ENCODE results near the gene OSBPL1A.

Gene OSBPL1A

DNA sequence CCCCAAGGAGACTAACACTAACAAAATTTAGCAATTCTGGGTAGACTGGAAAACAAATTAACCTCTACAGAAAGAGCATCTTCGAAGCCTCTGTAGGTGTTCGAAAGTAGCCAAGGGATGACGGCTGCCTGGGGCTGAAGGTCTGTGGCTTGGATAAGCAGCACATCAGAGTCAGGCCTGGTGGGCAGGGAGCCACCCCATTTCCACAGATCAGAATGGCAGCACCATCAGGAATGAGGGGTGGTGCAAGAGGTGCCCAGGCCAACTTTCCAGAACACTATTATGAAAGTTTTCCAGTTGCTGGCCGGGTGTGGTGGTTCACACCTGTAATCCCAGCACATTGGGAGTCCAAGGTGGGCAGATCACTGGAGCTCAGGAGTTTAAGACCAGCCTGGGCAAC is 200.9 kb downstream of the OSBPL1A start:
- peaks cover 0 to 10% (median 2%) of the 10 kb centered on the region in 4 experiments for H3K36me3 ChIP-seq (ENCODE audit: control insufficient read depth in 4 of 4, insufficient read depth in 4 of 4, low read length in 3 of 4)
- H3K4me3 ChIP-seq (ENCODE audit: control insufficient read depth in 1 of 7, extremely low read depth in 1 of 7, insufficient read depth in 4 of 7, low read depth in 2 of 7, low read length in 6 of 7), result no peak overlapping the region
- H3K4me1 ChIP-seq (ENCODE audit: control extremely low read depth in 1 of 4, control insufficient read depth in 4 of 4, insufficient read depth in 4 of 4, low read length in 3 of 4), result no peaks in the 10 kb centered on the region
- DNase-seq, result no peak
- 100% methylated on average over 2 of the region's 4 CpGs for WGBS (ENCODE audit: insufficient coverage)
- no peak overlapping the region for H3K27ac ChIP-seq (ENCODE audit: insufficient read depth in 1 of 2, low read depth in 1 of 2, low read length in 2 of 2, poor library complexity in 1 of 2, severe bottlenecking in 2 of 2)
- CTCF ChIA-PET, result no interaction called here
- POLR2A ChIA-PET, result no interaction called here
- H3K9me3 ChIP-seq (ENCODE audit: control extremely low read depth in 1 of 5, control insufficient read depth in 4 of 5, insufficient read depth in 2 of 5, low read depth in 1 of 5, low read length in 4 of 5), result no peaks in the 10 kb centered on the region
- H3K27me3 ChIP-seq (replicated peaks in 2 of 5; ENCODE audit: control insufficient read depth in 4 of 5, insufficient read depth in 5 of 5, low read length in 4 of 5), result no peaks in the 10 kb centered on the region

DNA sequence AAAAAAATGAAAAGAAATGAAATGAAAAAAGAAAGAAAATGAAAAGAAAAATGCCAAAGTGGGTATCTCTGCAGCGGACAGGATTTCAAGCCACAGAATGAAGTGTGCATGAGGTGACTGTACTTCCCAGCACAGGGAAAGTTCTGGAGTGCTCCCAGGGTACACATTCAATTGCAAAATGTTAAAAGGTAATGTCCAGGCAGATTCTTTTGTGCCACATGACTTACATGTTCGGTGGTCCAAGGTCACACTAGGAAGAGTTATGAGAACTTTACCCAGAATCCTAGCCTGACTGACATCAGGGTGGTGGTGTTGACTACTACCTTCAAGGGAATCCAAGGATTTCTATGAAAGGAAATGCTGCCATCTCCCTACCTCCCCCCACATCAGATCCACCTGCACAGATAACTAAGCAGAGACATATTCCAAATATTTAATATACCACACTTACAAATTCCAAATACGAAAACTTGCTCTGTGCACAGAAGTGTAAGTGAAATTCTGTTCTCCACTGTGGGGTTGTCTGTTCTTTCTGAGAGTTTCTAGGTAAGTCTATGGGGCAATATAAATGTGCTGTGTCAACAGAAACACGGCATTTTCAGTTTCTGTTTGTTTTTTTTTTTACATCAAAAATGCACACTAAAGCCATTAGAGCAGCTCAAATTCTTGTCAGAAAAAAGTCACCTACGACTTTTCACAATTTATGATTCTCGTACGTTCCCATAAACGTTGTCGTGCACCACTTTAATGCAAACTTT is 202.1 kb downstream of the OSBPL1A start:
- H3K4me1 ChIP-seq (ENCODE audit: control extremely low read depth in 1 of 4, control insufficient read depth in 4 of 4, insufficient read depth in 4 of 4, low read length in 3 of 4), result no peaks in the 10 kb centered on the region
- no peaks in the 10 kb centered on the region for H3K27me3 ChIP-seq (replicated peaks in 2 of 5; ENCODE audit: control insufficient read depth in 4 of 5, insufficient read depth in 5 of 5, low read length in 4 of 5)
- H3K4me3 ChIP-seq (ENCODE audit: control insufficient read depth in 1 of 7, extremely low read depth in 1 of 7, insufficient read depth in 4 of 7, low read depth in 2 of 7, low read length in 6 of 7), result no peak overlapping the region
- WGBS (ENCODE audit: insufficient coverage), result 97% methylated on average over 8 of the region's 9 CpGs
- ChIA-PET POLR2A (interaction anchor here (0.6 kb wide), 1 partner anchor 1355 kb away, joined by 3 read pairs; no protein-coding TSS in a partner anchor), CTCF (no interaction called here)
- no peak for DNase-seq
- H3K9me3 ChIP-seq (ENCODE audit: control extremely low read depth in 1 of 5, control insufficient read depth in 4 of 5, insufficient read depth in 2 of 5, low read depth in 1 of 5, low read length in 4 of 5), result no peaks in the 10 kb centered on the region
- H3K36me3 ChIP-seq (ENCODE audit: control insufficient read depth in 4 of 4, insufficient read depth in 4 of 4, low read length in 3 of 4), result peaks cover 0 to 10% (median 3%) of the 10 kb centered on the region in 4 experiments
- no peak overlapping the region for H3K27ac ChIP-seq (ENCODE audit: insufficient read depth in 1 of 2, low read depth in 1 of 2, low read length in 2 of 2, poor library complexity in 1 of 2, severe bottlenecking in 2 of 2)

DNA sequence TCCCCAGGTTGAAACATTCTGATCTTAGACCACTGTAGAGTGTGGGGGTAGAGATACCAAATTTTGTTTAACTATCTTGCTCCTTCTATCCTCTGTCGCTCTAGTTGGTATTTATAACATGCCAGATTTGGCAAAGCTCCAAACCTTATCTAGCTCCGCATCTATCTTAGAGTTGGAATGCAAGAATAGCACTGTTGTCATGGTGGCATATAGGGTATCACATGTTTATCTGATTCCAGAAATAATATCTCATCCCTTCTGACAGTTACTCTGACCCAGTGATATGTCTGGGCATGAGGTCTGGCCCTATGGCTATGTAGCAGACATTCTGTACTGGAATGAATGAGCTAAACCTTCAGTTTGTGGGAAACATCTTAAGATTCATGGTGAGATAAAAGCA is 207.0 kb downstream of the OSBPL1A start:
- DNase-seq, result no peak
- ChIA-PET CTCF (interaction anchor here (1.2 to 2.1 kb wide), 3 partner anchors 11 to 29 kb away, joined by 3 to 10 read pairs (median 6); no protein-coding TSS in a partner anchor), POLR2A (no interaction called here)
- no peaks in the 10 kb centered on the region for H3K27me3 ChIP-seq (replicated peaks in 2 of 5; ENCODE audit: control insufficient read depth in 4 of 5, insufficient read depth in 5 of 5, low read length in 4 of 5)
- peaks cover 0 to 9% (median 3%) of the 10 kb centered on the region in 4 experiments for H3K36me3 ChIP-seq (ENCODE audit: control insufficient read depth in 4 of 4, insufficient read depth in 4 of 4, low read length in 3 of 4)
- H3K27ac ChIP-seq (ENCODE audit: insufficient read depth in 1 of 2, low read depth in 1 of 2, low read length in 2 of 2, poor library complexity in 1 of 2, severe bottlenecking in 2 of 2), result no peak overlapping the region
- H3K4me3 ChIP-seq (ENCODE audit: control insufficient read depth in 1 of 7, extremely low read depth in 1 of 7, insufficient read depth in 4 of 7, low read depth in 2 of 7, low read length in 6 of 7), result no peak overlapping the region
- WGBS (ENCODE audit: insufficient coverage), result 100% methylated on average over 2 of the region's 2 CpGs
- peaks cover 0 to 5% (median 2%) of the 10 kb centered on the region in 4 experiments for H3K4me1 ChIP-seq (ENCODE audit: control extremely low read depth in 1 of 4, control insufficient read depth in 4 of 4, insufficient read depth in 4 of 4, low read length in 3 of 4)
- no peaks in the 10 kb centered on the region for H3K9me3 ChIP-seq (ENCODE audit: control extremely low read depth in 1 of 5, control insufficient read depth in 4 of 5, insufficient read depth in 2 of 5, low read depth in 1 of 5, low read length in 4 of 5)

DNA sequence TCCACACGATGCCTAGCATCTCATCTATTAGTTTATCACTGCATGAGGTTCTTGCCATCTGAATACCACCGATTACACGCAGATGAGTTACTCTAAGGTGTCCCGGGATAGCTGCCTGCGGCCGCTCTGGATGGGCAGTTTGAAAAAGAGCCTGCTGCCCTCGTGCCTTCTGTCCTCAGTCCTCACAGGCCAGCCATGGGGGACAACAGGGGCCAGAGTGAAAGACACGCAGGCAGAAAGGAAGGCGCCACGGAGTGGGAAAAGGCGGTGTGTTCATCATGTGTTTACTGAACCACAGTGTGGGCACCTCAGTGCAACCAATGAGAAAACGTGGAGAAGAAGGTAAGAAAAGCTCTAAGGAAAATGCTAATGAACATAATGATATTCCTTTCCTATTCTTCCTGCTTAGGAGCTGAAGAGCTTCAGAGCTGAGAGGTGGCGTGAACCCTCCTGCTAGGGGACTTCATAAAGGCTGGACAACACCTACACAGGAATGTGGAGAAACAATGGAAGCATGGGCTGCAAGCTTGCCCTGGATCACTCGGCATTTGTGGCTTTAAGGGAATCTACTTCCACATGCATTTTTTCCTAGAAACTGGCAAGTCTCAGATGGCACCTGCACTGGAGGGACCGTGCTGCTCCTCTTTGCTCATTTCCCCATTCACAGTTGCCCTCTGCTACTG is 207.8 kb downstream of the OSBPL1A start:
- H3K27me3 ChIP-seq (replicated peaks in 2 of 5; ENCODE audit: control insufficient read depth in 4 of 5, insufficient read depth in 5 of 5, low read length in 4 of 5), result no peaks in the 10 kb centered on the region
- 98% methylated on average over 12 of the region's 15 CpGs for WGBS (ENCODE audit: insufficient coverage)
- H3K9me3 ChIP-seq (ENCODE audit: control extremely low read depth in 1 of 5, control insufficient read depth in 4 of 5, insufficient read depth in 2 of 5, low read depth in 1 of 5, low read length in 4 of 5), result no peaks in the 10 kb centered on the region
- POLR2A ChIA-PET, result no interaction called here
- CTCF ChIA-PET, result interaction anchor here (1.2 to 3.9 kb wide), 3 partner anchors 11 to 29 kb away, joined by 3 to 19 read pairs (median 6); no protein-coding TSS in a partner anchor
- no peak overlapping the region for H3K27ac ChIP-seq (ENCODE audit: insufficient read depth in 1 of 2, low read depth in 1 of 2, low read length in 2 of 2, poor library complexity in 1 of 2, severe bottlenecking in 2 of 2)
- no peak for DNase-seq
- H3K4me1 ChIP-seq (ENCODE audit: control extremely low read depth in 1 of 4, control insufficient read depth in 4 of 4, insufficient read depth in 4 of 4, low read length in 3 of 4), result peaks cover 0 to 5% (median 2%) of the 10 kb centered on the region in 4 experiments
- peaks cover 0 to 5% (median 3%) of the 10 kb centered on the region in 4 experiments for H3K36me3 ChIP-seq (ENCODE audit: control insufficient read depth in 4 of 4, insufficient read depth in 4 of 4, low read length in 3 of 4)
- no peak overlapping the region for H3K4me3 ChIP-seq (ENCODE audit: control insufficient read depth in 1 of 7, extremely low read depth in 1 of 7, insufficient read depth in 4 of 7, low read depth in 2 of 7, low read length in 6 of 7)

DNA sequence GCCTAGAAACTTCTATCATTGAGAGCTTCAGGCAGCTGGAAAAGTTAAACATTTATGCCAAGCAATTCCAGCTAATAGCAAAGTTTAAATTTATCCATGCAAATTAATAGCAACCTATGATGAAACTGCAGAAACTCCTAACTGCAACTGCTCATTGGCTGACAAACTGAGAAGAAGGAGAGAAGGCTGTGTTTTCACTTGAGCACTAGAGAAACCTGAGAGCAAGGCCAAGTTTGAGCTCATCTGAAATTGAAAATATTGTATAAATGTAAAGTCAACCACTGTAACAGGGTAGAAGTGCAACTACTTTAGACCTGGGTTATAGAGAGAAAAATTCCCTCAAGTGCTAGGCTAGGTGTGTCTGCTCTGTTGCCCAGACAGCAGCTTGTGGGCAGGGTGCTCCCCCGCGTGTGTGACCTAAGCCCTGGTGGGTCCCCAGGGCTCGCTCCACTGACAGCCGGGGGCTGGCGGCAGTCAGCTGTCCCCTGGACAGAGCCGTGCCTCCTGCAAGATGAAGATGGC is 208.6 kb downstream of the OSBPL1A start:
- DNase-seq, result no peak
- Histone ChIP-seq H3K4me3 (ENCODE audit: control insufficient read depth in 1 of 7, extremely low read depth in 1 of 7, insufficient read depth in 4 of 7, low read depth in 2 of 7, low read length in 6 of 7) (no peak overlapping the region), H3K27ac (ENCODE audit: insufficient read depth in 1 of 2, low read depth in 1 of 2, low read length in 2 of 2, poor library complexity in 1 of 2, severe bottlenecking in 2 of 2) (no peak overlapping the region), H3K27me3 (replicated peaks in 2 of 5; ENCODE audit: control insufficient read depth in 4 of 5, insufficient read depth in 5 of 5, low read length in 4 of 5) (no peaks in the 10 kb centered on the region), H3K9me3 (ENCODE audit: control extremely low read depth in 1 of 5, control insufficient read depth in 4 of 5, insufficient read depth in 2 of 5, low read depth in 1 of 5, low read length in 4 of 5) (no peaks in the 10 kb centered on the region), H3K36me3 (ENCODE audit: control insufficient read depth in 4 of 4, insufficient read depth in 4 of 4, low read length in 3 of 4) (peaks cover 0 to 3% (median 2%) of the 10 kb centered on the region in 4 experiments), H3K4me1 (ENCODE audit: control extremely low read depth in 1 of 4, control insufficient read depth in 4 of 4, insufficient read depth in 4 of 4, low read length in 3 of 4) (peaks cover 0 to 5% (median 2%) of the 10 kb centered on the region in 4 experiments)
- ChIA-PET CTCF (interaction anchor here (2.1 to 3.9 kb wide), 2 partner anchors 12 to 30 kb away, joined by 6 to 19 read pairs; no protein-coding TSS in a partner anchor), POLR2A (no interaction called here)
- WGBS (ENCODE audit: insufficient coverage), result 84% methylated on average over 6 of the region's 6 CpGs

DNA sequence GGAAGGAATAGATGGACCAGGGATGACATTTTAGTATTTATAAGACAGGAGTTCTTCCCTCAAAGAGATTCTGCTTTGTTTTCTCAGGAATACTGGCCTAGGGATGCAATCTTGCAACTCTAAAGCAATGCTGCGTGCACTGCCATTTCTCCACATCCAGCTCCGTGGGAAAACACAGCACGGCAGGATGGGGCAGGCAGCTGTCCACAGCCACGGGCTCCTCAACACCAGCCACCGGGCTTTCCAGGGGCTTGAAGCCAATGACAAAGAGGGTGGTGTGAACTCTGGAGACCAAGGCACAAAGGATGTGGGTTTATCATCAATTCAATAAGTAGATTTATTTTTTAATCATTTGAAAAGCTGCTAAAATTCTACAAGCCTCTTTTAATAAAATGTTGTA is 209.5 kb downstream of the OSBPL1A start:
- H3K27me3 ChIP-seq (replicated peaks in 2 of 5; ENCODE audit: control insufficient read depth in 4 of 5, insufficient read depth in 5 of 5, low read length in 4 of 5), result no peaks in the 10 kb centered on the region
- H3K27ac ChIP-seq (ENCODE audit: insufficient read depth in 1 of 2, low read depth in 1 of 2, low read length in 2 of 2, poor library complexity in 1 of 2, severe bottlenecking in 2 of 2), result no peak overlapping the region
- ChIA-PET POLR2A (no interaction called here), CTCF (interaction anchor here (3.9 kb wide), 1 partner anchor 11 kb away, joined by 19 read pairs; no protein-coding TSS in a partner anchor)
- peaks cover 0 to 5% (median 3%) of the 10 kb centered on the region in 4 experiments for H3K36me3 ChIP-seq (ENCODE audit: control insufficient read depth in 4 of 4, insufficient read depth in 4 of 4, low read length in 3 of 4)
- no peaks in the 10 kb centered on the region for H3K9me3 ChIP-seq (ENCODE audit: control extremely low read depth in 1 of 5, control insufficient read depth in 4 of 5, insufficient read depth in 2 of 5, low read depth in 1 of 5, low read length in 4 of 5)
- 100% methylated on average over 1 of the region's 5 CpGs for WGBS (ENCODE audit: insufficient coverage)
- H3K4me3 ChIP-seq (ENCODE audit: control insufficient read depth in 1 of 7, extremely low read depth in 1 of 7, insufficient read depth in 4 of 7, low read depth in 2 of 7, low read length in 6 of 7), result no peak overlapping the region
- no peak for DNase-seq
- H3K4me1 ChIP-seq (ENCODE audit: control extremely low read depth in 1 of 4, control insufficient read depth in 4 of 4, insufficient read depth in 4 of 4, low read length in 3 of 4), result peaks cover 0 to 5% (median 2%) of the 10 kb centered on the region in 4 experiments
